ENCODE results near the gene RPS27A.

- TF ChIP-seq CTCF (IDR thresholded peaks at IDR 0.05) (no peak), POLR2A (IDR thresholded peaks at IDR 0.05) (no peak), EP300 (IDR thresholded peaks at IDR 0.05) (no peak)
These were observed 6.9 kb upstream of the RPS27A start for GRCh38 chr2:55225481-55226020.
